PC-9 (cell line): ENCODE results near the gene MRPL12.

Source experiments
- CTCF ChIP-seq: fragments of 200-600 bp; sonication (generic); conservative IDR thresholded peaks from 2 replicates; pipeline ENCODE4 v1.6.1; 2017; ENCODE audit warnings: mixed run types, antibody characterized with exemption, mild to moderate bottlenecking, moderate library complexity
- EZH2 ChIP-seq: fragments of 200-600 bp; sonication (generic); IDR thresholded peaks from 2 replicates; pipeline ENCODE4 v1.8.0; 2017; ENCODE audit warnings: antibody characterized with exemption, low read depth

DNA sequence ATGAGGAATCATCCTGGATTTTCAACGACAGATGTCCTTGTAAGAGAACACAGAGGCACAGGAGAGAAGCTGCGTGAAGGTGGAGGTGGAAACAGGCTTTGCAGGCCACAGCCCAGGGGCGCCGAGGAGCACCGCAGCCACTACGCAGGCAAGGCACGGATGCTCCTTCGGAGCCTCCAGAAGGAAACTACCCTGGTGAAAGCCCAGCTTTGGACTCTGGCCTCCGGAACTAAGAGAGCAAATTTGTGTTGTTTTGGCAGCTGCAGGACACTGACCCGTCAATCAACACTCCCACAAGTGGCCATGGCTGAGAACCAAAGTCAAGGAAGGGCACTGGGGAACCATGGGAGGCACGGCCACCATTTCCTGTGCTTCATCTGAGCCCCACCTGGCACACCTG, 23.0 kb upstream of the MRPL12 start:
- TF ChIP-seq CTCF (no peak), EZH2 (no peak)
